ENCODE data around the gene TRIM14. TPM values are rescaled to one million over a fixed set of nuclear protein-coding genes. Genes with fewer than 3 reads are reported as not detected.

Gene TRIM14
- total and polyA plus RNA-seq, 2 of the 4 experiments (the other 2 are of a cell fraction) = 3.0 to 8.5 TPM

DNA sequence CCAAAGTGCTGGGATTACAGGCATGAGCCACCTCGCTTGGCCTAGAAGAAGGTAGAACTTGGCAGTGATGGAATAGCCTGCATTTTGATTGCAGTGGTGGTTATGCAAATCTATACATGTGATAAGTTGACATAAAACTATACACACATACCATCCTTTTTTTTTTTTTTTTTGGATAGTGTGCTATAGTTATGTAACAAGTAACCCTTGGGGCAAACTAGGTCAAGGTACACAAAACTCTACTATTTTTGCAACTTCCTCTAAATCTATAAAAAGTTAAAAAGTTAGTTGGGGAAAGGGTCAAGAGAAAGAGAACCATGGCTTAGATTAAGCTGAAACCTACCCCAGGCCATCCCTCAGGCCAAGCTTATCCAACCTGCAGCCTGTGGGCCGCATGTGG is 11.1 kb downstream of the TRIM14 start:
- Histone ChIP-seq H2BK15ac (ENCODE audit: low read depth, low read length) (no peak overlapping the region), H2BK20ac (ENCODE audit: low read depth, low read length) (no peak overlapping the region), H3K27ac (ENCODE audit: insufficient read depth, low read length) (no peak overlapping the region), H3K9me1 (ENCODE audit: insufficient read depth, low read length) (no peaks in the 10 kb centered on the region), H3K4me2 (ENCODE audit: low read depth, low read length) (no peak overlapping the region), H3K18ac (ENCODE audit: low read depth, low read length) (no peak overlapping the region), H3K4me3 (ENCODE audit: insufficient read depth, low read depth, low read length) (no peak overlapping the region), H4K91ac (ENCODE audit: insufficient read depth, low read depth, low read length) (no peak overlapping the region), H3K79me1 (ENCODE audit: low read depth in 1 of 2, low read length in 2 of 2) (no peaks in the 10 kb centered on the region; a peak in 1 of 4 replicates), H4K5ac (ENCODE audit: low read depth, low read length) (no peak overlapping the region), H2BK120ac (ENCODE audit: low read depth, low read length) (no peak overlapping the region), H3K56ac (ENCODE audit: extremely low read depth, insufficient read depth, low read length) (no peak overlapping the region), H3K4me1 (ENCODE audit: control insufficient read depth, insufficient read depth, low read length) (no peaks in the 10 kb centered on the region), H4K20me1 (ENCODE audit: insufficient read depth, low read length) (no peaks in the 10 kb centered on the region), H3K23ac (ENCODE audit: low read depth, low read length) (no peak overlapping the region), H2BK5ac (ENCODE audit: low read depth, low read length, poor library complexity, severe bottlenecking) (no peak overlapping the region), H2AK9ac (replicated peaks; ENCODE audit: low read depth, low read length, poor library complexity) (no peak overlapping the region), H3K9ac (ENCODE audit: low read depth, low read length) (no peak overlapping the region), H3K36me3 (ENCODE audit: control insufficient read depth, insufficient read depth, low read length) (no peaks in the 10 kb centered on the region), H3K4ac (ENCODE audit: low read depth, low read length) (no peak overlapping the region), H4K8ac (ENCODE audit: low read depth in 2 of 2, low read length in 2 of 2) (no peak overlapping the region), H3K9me3 (ENCODE audit: control insufficient read depth, insufficient read depth, low read length) (0 out of 2 replicates have a peak, but pooled peaks cover 2% of the 10 kb centered on the region), H3K27me3 (ENCODE audit: control insufficient read depth, insufficient read depth, low read length) (no peaks in the 10 kb centered on the region), H2AK5ac (ENCODE audit: low read depth, low read length) (no peak overlapping the region), H2AFZ (replicated peaks; ENCODE audit: low read length, poor library complexity) (no peak overlapping the region), H3K14ac (replicated peaks; ENCODE audit: low read depth, low read length) (no peak overlapping the region)
- DNase-seq (no peak), ATAC-seq (ENCODE audit: low read depth) (no peak)
- dilution Hi-C loops (cut with HindIII; ENCODE audit: low sequenced_read_pairs, unreplicated experiment) = no loop called here
- ChIA-PET POLR2A (ENCODE audit: unreplicated experiment) (no interaction called here), CTCF (interaction anchor here (0.7 kb wide), 1 partner anchor 97 kb away, joined by 3 read pairs; no protein-coding TSS in a partner anchor)
- no CpG with 5 or more reads among the region's 2 CpGs for WGBS, 2 experiments (ENCODE audit: extremely low coverage in 2 of 2, insufficient read length in 1 of 2)
- in situ Hi-C loops (cut with MboI; ENCODE audit: low sequenced_read_pairs) = no loop called here
- BruUV-seq (replicated peaks) = no TSS peak
- intact Hi-C loops (cut with micrococcal nuclease) = no loop called here
- TF ChIP-seq MAFK (IDR thresholded peaks at IDR 0.05; ENCODE audit: low read depth, low read length) (no peak), SMC3 (IDR thresholded peaks at IDR 0.05; ENCODE audit: low read depth, low read length) (no peak), NFE2L2 (IDR thresholded peaks at IDR 0.05; ENCODE audit: low read depth, low read length) (no peak), MAZ (IDR thresholded peaks at IDR 0.05; ENCODE audit: borderline replicate concordance, low read depth, low read length) (no peak), RAD21 (IDR thresholded peaks at IDR 0.05; ENCODE audit: low read length) (no peak), POLR2A (IDR thresholded peaks at IDR 0.05; ENCODE audit: low read depth, low read length) (no peak), MXI1 (IDR thresholded peaks at IDR 0.05; ENCODE audit: borderline replicate concordance, low read depth, low read length) (no peak), BHLHE40 (IDR thresholded peaks at IDR 0.05; ENCODE audit: low read depth, low read length) (no peak), RCOR1 (IDR thresholded peaks at IDR 0.05; ENCODE audit: insufficient replicate concordance, low read length) (no peak), RFX5 (IDR thresholded peaks at IDR 0.05; ENCODE audit: low read depth, low read length) (no peak), CEBPB (IDR thresholded peaks at IDR 0.05; ENCODE audit: low read depth, low read length) (no peak), CHD1 (IDR thresholded peaks at IDR 0.05; ENCODE audit: low read depth, low read length) (no peak)
- TF ChIP-seq, protein P1, sequence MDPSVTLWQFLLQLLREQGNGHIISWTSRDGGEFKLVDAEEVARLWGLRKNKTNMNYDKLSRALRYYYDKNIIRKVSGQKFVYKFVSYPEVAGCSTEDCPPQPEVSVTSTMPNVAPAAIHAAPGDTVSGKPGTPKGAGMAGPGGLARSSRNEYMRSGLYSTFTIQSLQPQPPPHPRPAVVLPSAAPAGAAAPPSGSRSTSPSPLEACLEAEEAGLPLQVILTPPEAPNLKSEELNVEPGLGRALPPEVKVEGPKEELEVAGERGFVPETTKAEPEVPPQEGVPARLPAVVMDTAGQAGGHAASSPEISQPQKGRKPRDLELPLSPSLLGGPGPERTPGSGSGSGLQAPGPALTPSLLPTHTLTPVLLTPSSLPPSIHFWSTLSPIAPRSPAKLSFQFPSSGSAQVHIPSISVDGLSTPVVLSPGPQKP (IDR thresholded peaks at IDR 0.05; ENCODE audit: borderline replicate concordance, low read depth, low read length) = no peak

Measured in IMR-90 (cell line).